HuH-7.5 (cell line): ENCODE data around the gene EMCN.
"Not testable (repeated sequence)": the region's sequence is repeated elsewhere in the genome, so short reads cannot be mapped to it uniquely, and the experiment has no call there.

Experiments
- DNase-seq: peaks from one replicate; pipeline ENCODE4 v3.0.0; 2011; ENCODE audit warnings: low spot score

Gene EMCN

DNA sequence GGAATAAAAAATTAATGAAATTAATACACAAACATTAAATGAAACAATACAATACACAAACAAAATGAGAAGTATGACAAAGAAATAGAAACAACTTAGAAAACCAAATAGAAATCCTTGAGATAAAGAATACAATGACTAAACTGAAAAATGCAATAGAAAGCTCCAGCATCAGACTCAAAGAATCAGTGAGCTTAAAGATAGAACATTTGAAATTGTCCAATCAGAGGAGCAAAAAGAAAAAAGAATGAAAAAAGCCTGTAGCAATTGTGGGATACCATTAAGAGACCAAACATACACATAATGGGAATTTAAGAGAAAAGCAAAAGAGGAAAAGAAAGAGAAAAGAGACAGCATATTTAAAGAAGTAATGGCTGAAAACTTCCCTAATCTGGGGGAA lies 25.7 kb downstream of the EMCN start:
- DNase-seq = no peak

DNA sequence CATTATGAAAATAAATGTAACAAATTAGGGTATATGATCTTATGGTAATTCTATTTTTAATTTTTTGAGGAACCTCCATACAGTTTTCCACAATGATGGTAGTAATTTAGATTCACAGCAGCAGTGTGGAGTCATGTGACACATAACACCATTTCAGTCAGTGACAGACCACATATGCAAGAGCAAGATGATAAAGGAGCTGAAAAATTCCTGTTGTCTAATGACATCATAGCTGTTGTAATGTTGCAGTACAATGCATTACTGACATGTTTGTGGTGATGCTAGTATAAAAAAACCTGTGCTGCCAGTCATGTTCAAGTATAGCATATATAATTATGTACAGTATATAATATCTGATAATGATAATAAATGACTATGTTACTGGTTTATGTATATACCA lies 28.5 kb downstream of the EMCN start:
- no peak for DNase-seq

DNA sequence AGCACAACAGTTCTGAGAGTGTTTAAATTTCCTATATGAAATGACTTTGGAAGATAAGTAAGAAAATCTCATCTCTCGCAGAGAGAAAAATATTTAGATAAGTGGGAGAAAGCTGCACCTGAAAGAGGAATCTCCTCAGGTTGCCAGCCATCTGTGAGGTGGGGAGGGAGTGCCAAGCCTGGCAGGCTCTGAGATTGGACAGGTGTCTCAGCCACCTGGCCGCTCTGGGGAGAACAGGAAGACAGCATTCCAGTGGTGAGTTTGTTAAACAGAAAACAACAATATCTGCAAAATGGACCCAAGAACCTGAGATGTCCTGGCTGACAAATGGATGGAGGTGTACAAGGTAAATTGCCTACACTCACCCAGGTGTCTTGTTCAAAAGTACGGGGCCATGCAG lies 31.3 kb downstream of the EMCN start:
- no peak for DNase-seq

DNA sequence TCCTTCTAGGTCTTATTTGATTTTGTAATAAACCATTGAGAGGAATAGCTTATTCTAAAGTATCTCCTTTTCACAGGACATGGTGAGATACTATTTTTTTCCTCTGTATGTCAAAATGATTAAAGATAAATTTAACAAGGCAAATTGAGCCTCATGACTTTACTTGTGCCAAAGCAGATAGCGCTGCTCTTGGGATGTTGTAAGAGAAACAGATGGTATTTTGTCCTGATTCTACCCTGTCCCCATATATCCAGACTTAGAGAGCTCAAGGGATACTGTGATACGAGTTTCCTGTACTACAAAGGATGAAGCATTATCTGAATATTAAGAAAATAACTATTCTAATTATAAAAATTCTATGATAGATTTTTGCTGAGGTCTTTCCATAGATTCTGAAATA lies 34.0 kb downstream of the EMCN start:
- DNase-seq = no peak

DNA sequence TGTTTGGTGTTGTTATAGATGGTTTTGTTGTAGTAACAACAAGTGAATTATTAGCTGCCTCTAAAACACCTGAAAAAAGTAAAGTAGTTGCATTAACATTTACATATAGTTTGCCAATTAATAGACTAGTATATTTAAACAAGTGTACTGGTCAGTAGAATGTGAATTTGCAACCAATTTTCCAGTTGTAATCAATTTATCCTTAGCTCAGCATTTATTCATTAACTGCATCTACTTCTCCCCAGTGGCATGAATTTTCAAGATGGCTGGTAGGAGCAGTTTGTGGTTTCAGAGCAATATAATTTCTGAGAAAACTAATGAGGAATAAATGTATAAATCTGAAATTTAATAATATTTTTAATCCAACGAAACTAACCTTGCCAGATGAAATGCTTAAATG lies 37.9 kb downstream of the EMCN start:
- no peak for DNase-seq

DNA sequence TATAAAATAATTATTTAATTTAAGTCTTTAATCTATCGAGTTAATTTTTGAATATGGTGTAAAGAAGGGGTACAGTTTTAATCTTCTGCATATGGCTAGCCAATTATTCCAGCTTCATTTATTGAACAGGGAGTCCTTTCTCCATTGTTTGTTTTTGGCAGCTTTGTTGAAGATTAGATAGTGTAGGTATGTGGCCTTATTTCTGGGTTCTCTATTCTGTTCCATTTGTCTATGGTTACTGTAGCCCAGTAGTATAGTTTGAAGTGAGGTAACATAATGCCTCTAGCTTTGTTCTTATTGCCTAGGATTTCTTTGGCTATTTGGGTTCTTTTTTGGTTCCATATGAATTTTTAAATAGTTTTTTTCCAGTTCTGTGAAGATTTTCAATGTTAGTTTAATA lies 48.3 kb downstream of the EMCN start:
- no peak for DNase-seq

DNA sequence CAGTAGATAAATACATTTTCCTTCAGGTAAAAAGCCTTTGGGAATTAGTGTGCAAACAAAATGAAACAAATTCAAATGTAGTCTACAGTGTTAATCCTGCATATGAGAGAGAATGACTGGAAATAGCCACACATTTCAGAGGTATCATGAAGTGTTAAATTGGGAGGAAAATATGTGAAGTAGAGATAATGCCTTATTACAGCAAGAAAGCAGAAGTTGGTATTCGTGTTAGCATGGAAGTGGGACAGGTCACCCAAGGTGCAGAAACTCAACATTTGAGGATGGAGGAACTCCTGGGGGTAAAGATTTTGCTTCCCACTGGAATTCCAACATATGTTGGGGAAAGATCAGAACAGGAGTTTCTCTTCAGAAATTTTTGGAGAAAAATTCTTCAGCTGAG lies 51.3 kb downstream of the EMCN start:
- DNase-seq = no peak

DNA sequence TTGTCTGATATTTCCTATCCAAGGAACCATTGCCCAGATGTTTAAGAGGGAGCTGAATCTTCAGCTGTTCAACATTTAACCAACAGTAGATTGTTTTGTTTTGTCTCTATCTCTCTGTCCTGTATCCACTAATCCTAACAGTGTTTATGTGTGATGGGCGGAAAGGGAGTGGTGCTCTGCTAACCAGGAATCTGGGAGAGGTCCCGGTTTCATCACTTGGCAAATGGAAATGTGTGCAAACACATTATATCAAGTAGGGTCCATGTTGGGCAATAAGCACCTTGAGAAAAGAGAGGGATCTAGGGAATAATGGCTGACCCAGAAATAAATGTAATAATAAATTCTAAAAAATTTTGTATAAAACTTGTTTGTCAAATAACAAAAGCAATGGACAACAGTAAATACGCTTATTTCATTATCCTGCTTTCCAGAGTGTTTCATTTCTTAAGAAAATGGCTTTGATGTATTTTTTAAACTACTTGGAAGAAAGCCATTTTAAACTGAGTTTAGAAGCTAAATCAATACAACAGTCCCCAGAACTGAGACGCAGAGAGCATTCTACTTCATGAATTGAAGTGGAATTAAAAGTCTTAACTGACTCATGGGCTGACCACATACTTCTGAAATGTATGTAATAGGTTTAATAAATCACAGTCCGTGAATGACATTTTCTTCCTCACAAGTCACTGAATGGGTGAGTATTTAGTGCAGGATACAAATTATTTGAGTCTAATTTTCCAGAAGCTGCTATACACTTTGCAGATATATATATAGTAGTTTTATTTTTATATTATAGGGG lies 55.8 kb downstream of the EMCN start:
- DNase-seq = no peak

DNA sequence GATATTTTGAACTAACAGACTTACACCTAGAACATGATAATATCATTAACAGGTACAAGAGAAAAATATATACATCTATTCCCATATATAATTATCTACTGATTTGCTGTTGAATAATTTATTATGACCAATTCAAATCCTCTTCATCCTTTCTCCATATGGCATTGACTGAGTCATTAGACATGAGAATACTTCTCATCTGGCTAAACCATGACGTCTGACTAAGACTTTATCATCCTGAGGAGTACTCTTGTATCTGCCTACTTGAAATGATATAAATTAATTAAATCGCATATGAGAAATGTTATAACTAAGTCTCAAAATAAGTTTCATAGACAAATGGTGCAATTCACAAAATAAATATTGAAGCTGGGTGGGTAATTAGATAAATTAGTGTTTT lies 67.4 kb downstream of the EMCN start:
- no peak for DNase-seq

DNA sequence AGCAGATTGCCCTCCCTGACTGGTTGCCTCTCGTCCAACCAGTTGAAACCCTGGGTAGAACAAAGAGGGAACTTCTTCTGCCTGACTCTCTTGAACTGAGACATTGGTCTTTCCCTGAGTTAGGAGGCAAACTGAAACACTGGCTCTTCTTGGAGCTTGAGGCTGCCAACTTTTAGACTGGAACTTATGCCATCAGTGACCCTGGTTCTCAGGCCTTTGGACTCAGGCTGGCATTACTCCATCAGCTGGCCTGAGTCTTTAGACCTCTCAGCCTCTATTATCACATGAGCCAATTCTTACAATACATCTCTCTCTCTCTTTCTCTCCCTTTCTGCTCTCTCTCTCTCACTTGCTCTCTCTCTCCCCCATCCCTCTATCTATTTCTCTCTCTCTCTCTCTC lies 86.4 kb downstream of the EMCN start:
- no peak for DNase-seq

DNA sequence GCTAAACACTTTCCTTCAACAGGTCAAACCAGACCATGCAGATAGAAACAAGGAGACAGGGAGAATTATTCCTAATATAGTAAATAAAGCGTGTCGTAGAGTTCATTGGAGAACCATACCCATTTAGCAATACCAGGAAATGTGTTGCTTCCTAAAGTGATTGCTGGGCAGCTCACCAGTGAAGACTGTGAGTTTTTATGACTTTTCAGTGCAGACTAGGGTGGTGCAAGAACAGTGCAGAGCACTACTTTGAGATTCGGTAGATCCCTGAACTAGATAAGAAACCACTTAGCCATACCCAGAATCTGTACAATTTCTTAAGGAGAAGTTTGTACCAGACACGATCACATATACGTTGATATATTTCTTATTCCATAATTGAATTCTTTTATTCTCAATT lies 87.4 kb downstream of the EMCN start:
- DNase-seq = no peak

DNA sequence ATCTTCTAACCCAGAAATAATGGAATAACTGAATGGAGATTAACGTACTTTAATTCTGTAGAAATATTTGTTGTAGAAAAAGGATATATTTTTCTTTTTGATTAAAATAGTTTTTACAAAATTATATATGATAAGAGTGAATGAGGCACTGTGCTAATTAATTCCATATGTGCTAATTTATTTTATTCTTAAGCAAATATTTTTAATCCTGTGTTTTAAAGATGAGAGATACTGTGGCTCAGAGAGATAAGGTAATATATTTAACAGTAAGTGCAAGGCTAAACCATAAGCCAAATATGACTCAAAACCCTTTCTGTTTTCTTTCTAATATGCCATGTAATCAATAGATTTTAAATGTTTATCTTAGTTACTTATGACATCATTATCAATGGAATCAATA lies 88.2 kb downstream of the EMCN start:
- no peak for DNase-seq

DNA sequence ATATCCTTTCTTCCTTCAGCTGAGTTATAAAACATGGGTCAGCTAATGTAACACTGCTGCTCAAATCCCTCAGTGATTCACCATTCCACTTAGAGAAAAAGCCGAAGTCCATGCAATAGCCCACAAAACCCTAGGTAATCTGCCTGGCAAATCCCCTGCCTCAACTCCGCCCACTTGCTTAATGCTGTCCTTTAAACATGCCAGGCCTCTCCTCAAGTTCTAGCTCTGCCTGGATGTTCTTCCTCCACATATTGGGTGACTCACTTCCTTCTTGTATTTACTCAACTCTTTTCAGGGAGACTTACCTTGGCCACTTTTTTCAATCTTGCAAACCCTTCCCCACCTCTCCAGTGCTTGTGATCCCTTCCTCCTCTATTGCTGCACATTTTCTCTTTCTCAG lies 89.8 kb downstream of the EMCN start:
- DNase-seq = no peak

DNA sequence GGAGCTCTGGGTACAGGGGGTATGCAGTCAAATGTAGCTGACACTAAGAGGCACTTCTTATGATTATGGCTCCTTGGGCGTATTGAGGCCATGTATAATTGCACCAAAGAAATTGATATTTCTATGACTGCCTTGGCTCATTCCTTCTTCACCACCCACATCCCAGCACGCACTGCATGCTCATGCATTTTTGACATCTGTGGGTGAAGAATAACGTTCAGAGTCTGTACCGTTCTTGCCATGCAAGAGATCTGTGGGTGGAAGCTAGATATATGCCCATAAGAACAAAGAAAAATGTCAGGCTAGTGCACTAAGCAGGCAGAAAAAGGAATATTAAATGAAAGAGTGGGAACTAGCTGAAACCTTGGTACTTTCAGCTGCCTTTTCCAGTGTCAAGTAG lies 93.4 kb downstream of the EMCN start:
- no peak for DNase-seq

DNA sequence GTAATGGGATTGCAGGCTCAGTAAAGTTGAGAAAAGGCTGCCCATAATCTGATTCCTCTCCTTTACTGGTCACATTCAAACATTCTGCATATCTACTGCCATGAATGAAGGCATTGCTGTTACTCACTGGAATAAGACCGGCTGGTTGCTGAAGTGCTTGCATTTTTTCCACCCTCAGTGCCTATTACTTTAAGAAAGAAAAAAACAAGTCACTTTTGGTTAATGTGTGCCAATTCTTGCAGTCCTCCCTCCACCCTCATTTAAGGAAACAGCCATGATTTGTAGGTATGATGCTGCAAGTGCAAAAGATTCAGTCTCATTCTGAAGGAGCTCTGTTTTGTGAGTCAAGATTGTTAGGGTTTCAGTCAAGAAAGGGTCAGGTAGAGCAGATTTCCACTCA lies 94.9 kb downstream of the EMCN start:
- DNase-seq = no peak

DNA sequence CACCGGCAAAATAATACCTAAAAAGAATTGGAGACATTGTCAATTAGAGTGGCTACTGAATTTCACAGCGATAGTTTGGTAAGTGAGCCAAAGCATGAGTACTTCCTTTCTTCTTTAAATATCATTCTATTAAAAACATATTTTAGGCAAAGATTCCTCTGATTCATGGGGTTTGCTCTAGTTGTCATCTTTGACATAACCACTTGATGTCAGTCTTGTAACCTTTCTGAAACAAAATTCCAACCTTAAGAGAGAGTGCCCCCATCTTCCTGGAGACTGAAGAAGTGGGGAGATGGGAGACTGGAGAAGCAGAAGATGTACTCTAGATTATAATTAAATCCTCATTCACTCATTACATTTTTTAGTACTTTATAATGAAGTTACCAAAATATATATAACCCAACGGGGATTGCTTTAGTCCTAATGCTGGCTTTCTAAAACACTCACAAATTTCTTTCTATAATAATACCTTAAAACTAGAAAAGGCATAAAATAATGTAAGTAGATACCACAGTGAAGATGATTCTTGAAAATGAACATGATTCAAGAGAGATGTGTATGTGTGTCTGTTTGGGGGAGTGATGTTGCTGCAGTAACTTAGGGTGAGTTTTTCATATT lies 96.4 kb downstream of the EMCN start:
- no peak for DNase-seq

DNA sequence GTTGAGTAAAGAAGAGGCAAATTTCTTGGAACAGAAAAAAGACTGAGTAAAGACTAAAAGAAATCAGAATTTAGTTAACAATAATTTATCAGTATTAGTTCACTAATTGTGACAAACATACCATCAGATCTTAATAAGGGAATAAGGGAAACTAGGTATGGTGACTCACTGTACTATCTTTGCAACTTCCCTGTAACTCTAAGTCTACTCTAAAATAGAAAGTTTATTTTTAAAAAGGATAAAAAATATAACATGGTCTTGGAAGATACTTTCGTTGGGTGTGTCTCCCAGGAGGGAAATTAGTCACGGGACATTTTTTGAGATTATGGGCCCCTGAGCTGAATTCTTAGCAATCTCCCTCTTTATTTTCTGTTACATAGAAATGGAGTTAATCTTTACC lies 97.3 kb downstream of the EMCN start:
- no peak for DNase-seq

DNA sequence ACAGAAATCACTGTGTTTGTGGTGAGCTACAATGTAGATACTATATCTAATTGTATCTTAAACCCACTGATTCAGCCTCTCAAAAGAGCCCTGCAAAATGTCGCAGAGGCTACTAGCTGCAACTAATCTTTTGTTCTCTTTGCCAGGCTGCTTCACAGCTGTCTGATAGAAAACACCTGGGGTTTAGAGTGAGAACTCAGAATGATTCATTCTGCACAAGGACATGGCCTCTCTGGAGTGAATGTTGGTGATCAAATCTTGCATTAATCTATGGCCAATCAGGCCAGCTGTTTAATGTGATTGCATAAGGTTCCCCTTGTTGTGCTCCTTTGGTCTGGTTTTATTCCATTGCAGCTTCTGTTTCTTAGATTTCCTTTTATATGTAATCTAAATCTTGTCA lies 100.3 kb downstream of the EMCN start:
- no peak for DNase-seq

DNA sequence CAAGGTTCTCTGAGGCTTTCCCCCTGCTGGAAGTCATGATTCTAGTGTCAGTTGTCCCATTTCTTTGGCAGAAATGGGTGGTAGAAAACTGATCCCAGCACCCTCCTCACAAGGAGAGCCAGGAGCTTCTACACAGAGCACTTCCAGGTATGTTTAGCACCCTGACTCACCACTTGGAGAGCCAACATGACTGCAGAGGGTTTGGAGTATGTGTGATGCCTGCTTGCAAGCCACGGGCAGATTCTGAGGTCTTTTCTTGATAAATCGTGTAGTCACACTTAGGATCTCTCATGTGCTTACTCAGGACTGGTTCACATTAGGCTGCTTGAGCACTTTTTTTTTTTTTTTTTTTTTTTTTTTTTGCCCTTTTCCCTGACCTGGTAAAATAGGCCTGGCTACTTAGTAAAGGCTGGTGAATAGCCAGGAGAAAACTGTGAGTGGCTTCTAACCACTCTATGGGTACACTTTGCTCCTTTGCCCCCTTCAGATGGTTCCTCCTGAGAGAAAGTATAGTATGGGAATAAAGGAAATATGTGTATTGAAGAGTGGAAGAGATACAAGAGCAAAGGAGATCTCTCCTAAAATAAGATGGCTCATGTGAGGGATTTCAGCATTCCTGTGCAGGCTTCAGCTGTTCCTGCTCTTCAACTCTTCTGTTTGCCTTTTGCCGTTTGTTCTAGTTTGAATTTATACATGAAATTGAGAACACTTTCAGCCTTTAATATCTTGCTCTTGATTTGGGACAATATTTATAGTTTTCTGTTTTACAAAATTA lies 103.6 kb downstream of the EMCN start:
- no peak for DNase-seq

DNA sequence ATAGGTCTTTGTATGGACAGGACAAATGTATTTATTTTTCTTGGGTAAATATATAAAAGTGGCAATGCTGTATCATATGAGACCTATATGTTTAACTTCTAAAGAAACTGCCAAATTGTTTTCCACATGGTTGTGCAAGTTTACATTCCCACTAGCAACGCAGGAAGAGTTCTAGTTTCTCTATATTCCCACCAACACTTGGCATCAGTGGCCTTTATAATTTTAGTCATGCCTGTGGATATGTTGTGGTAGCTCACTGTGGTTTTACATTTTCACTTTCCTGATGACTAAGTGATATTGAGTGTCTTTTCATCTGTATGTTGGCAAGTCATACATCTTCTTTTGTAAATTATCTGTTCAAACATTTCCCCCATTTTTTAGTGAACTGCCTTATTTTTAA lies 126.0 kb downstream of the EMCN start:
- no peak for DNase-seq

DNA sequence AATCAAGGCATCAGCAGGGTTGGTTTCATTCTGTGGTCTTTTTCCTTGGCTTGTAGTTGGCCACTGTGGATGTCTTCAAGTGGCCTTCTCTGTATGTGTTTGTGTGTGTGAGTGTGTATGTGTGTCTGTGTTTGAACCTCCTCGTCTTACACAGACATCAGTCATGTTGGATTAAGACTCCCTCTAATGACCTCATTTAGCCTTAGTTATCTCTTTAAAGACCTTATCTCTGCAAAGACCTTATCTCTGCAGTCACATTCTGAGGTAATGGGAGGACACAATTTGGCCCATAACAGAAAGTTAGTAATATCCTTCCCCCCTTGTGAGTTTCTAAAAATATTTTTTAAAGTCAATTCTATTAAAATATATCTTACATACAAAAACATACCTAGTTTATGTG lies 126.7 kb downstream of the EMCN start:
- no peak for DNase-seq

DNA sequence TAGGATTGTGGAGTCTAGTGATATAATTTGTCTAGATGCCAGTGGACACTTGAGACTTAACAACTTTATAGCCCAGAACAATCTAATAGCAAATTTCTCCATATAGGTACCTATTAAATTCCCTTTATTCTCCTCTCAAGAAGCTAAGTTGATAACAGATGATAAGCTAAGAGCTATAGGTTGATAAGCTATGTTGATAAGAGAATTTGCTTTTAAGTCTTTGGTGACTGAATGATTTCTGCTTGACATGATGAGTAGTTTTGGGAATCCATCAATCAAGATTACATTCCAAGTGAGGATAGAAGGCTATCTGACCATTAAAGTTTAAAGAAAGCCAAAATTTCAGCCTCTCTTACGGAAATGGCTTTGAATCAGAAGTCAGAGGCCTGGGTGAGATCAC lies 131.6 kb downstream of the EMCN start:
- no peak for DNase-seq

DNA sequence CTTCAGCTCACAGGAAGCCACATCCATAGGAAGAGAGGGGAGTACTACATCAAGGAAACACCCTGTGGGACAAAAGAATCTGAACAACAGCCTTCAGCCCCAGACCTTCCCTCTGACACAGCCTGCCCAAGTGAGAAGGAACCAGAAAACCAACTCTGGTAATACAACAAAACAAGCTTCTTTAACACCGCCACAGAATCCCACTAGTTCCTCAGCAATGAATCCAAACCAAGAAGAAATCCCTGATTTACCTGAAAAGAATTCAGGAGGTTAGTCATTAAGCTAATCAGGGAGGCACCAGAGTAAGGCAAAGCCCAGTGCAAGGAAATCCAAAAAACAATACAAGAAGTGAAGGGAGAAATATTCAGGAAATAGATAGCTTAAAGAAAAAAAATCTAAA lies 137.4 kb downstream of the EMCN start:
- DNase-seq = not testable (repeated sequence)
